Endothelial cell of umbilical vein (primary cell): Measurements from ENCODE around the gene TMEM8B. TPM values are rescaled to one million over a fixed set of nuclear protein-coding genes. Genes with fewer than 3 reads are reported as not detected.

Experiments
- BruUV-seq: library from RNA; stranded (reverse); fragments of 400-500 nt; replicated peaks from 2 replicates; lab custom pipeline; 2021; lab: Mats Ljungman, UMichigan
- CTCF ChIA-PET: fragments of 300-600, 350-600 bp; sonication (Branson Sonifier 250); formaldehyde crosslinking; loops from one replicate; lab custom pipeline; 2021; ENCODE audit warnings: antibody characterized with exemption, inconsistent platforms; lab: Charles Lee
- POLR2A ChIA-PET: fragments of 300-600, 350-600 bp; sonication (Branson Sonifier 250); formaldehyde crosslinking; loops from one replicate; lab custom pipeline; 2021; ENCODE audit warnings: antibody characterized with exemption, inconsistent platforms; lab: Charles Lee
- DNase-seq: peaks from one replicate; pipeline ENCODE4 v3.0.0-alpha.2; 2011; ENCODE audit warnings: low read depth, low spot score
- FAIRE-seq: peaks from 2 replicates; lab custom pipeline; 2011; peaks lifted over from hg19 to GRCh38; lab: Jason Lieb, UNC
- H2AFZ ChIP-seq: 2 replicates; pipeline ENCODE4 v1.6.0; 2012; ENCODE audit warnings: low read depth, low read length, control low read depth, inconsistent platforms
- H3K27ac ChIP-seq: 2 replicates; pipeline ENCODE4 v1.5.1; 2011; ENCODE audit warnings: low read depth, mild to moderate bottlenecking, control low read depth, low read length, moderate library complexity; ENCODE audit not compliant: insufficient read depth
- H3K27me3 ChIP-seq, 2 experiments: 2 replicates each; pipeline versions ENCODE4 v1.6.0 to v1.6.1; 2011; ENCODE audit warnings: low read length in 2 of 2, mixed read lengths in 1 of 2; ENCODE audit not compliant: control insufficient read depth in 2 of 2, insufficient read depth in 2 of 2
- H3K36me3 ChIP-seq, 2 experiments: 2 replicates in 1 of 2; 3 replicates in 1 of 2; pipeline ENCODE4 v1.5.1; 2011; ENCODE audit warnings: low read length in 2 of 2, mild to moderate bottlenecking in 1 of 2, moderate library complexity in 1 of 2; ENCODE audit not compliant: control insufficient read depth in 2 of 2, insufficient read depth in 2 of 2; ENCODE audit errors: extremely low read depth in 1 of 2
- H3K4me1 ChIP-seq: 3 replicates; pipeline ENCODE4 v1.5.1; 2011; ENCODE audit warnings: mild to moderate bottlenecking, low read length; ENCODE audit not compliant: control insufficient read depth, insufficient read depth; ENCODE audit errors: extremely low read depth
- H3K4me2 ChIP-seq: 2 replicates; pipeline ENCODE4 v1.6.1; 2011; ENCODE audit warnings: low read length, control low read depth, mixed read lengths; ENCODE audit not compliant: insufficient read depth
- H3K4me3 ChIP-seq, 3 experiments: fragments of 200-600 bp in 1 of 3; sonication (generic), shearing (Covaris generic) in 1 of 3; replicated peaks in 1 of 3; 2 replicates each; pipeline ENCODE4 v1.5.1; 2011 to 2016; ENCODE audit warnings: control low read depth in 3 of 3, low read length in 3 of 3, mild to moderate bottlenecking in 2 of 3, inconsistent platforms in 1 of 3, low read depth in 1 of 3, moderate library complexity in 1 of 3; ENCODE audit not compliant: insufficient read depth in 1 of 3
- H3K79me2 ChIP-seq: 2 replicates; pipeline ENCODE4 v1.6.0; 2012; ENCODE audit warnings: low read length, inconsistent platforms; ENCODE audit not compliant: control insufficient read depth, insufficient read depth
- H3K9ac ChIP-seq: replicated peaks from 2 replicates; pipeline ENCODE3; 2011; ENCODE audit warnings: low read length, control low read depth; ENCODE audit not compliant: insufficient read depth; ENCODE audit errors: extremely low read depth
- H3K9me1 ChIP-seq: replicated peaks from 3 replicates; pipeline ENCODE4 v1.6.0; 2011; ENCODE audit warnings: mild to moderate bottlenecking, low read length; ENCODE audit not compliant: control insufficient read depth, insufficient read depth; ENCODE audit errors: extremely low read depth
- H3K9me3 ChIP-seq: replicated peaks from 2 replicates; pipeline ENCODE4 v1.5.1; 2012; ENCODE audit warnings: low read length, inconsistent platforms; ENCODE audit not compliant: control insufficient read depth, insufficient read depth
- H4K20me1 ChIP-seq: replicated peaks from 2 replicates; pipeline ENCODE3; 2011; ENCODE audit warnings: mild to moderate bottlenecking, low read length; ENCODE audit not compliant: control insufficient read depth, insufficient read depth; ENCODE audit errors: extremely low read depth
- CTCF ChIP-seq, 2 donors: IDR thresholded peaks; 1 replicate in 1 of 2; 2 replicates in 1 of 2; pipeline ENCODE4 v1.5.1; 2011; ENCODE audit warnings: low read length in 2 of 2, mild to moderate bottlenecking in 2 of 2, moderate library complexity in 2 of 2, control low read depth in 1 of 2, inconsistent platforms in 1 of 2, low read depth in 1 of 2; ENCODE audit not compliant: insufficient read depth in 1 of 2; ENCODE audit errors: extremely low read depth in 1 of 2
- EZH2 ChIP-seq: IDR thresholded peaks from 2 replicates; pipeline ENCODE4 v1.6.1; 2012; ENCODE audit warnings: borderline replicate concordance, low read depth, mild to moderate bottlenecking, moderate library complexity, low read length, inconsistent platforms; ENCODE audit not compliant: severe bottlenecking
- FOS ChIP-seq: IDR thresholded peaks from 2 replicates; pipeline ENCODE4 v1.6.1; 2011; ENCODE audit warnings: mild to moderate bottlenecking, low read length, moderate library complexity, borderline replicate concordance; ENCODE audit not compliant: insufficient read depth
- GATA2 ChIP-seq: IDR thresholded peaks from 2 replicates; pipeline ENCODE4 v1.7.0; 2011; ENCODE audit warnings: low read depth, mild to moderate bottlenecking, moderate library complexity, mixed read lengths, low read length; ENCODE audit not compliant: insufficient read length, insufficient read depth
- JUN ChIP-seq: IDR thresholded peaks from 2 replicates; pipeline ENCODE4 v1.6.1; 2011; ENCODE audit warnings: borderline replicate concordance, low read depth; ENCODE audit not compliant: insufficient read length, insufficient read depth
- MAX ChIP-seq: IDR thresholded peaks from 2 replicates; pipeline ENCODE4 v1.6.1; 2011; ENCODE audit not compliant: insufficient read depth, insufficient read length
- MYC ChIP-seq: IDR thresholded peaks from one replicate; pipeline ENCODE4 v1.6.1; 2011; ENCODE audit warnings: mild to moderate bottlenecking, low read depth, low read length
- POLR2A ChIP-seq: IDR thresholded peaks from 2 replicates; pipeline ENCODE4 v1.6.1; 2012; ENCODE audit warnings: low read depth, mild to moderate bottlenecking, control low read depth, low read length
- POLR2AphosphoS5 ChIP-seq: IDR thresholded peaks from 2 replicates; pipeline ENCODE4 v1.6.1; 2012; ENCODE audit warnings: low read depth, mild to moderate bottlenecking, control low read depth, low read length, moderate library complexity; ENCODE audit not compliant: insufficient read depth
- dilution Hi-C: fragments of 300-500 bp; cut with MboI; formaldehyde crosslinking; loops from one replicate; pipeline ENCODE4 v1.15.0; 2019; ENCODE audit warnings: low sequenced_read_pairs; ENCODE audit not compliant: extremely low pct_ligation_motif_present
- intact Hi-C: fragments of 100-400 bp; cut with micrococcal nuclease; formaldehyde crosslinking; loops from one replicate; pipeline ENCODE4 v1.10.0; 2022
- polyA plus RNA-seq, 4 experiments: library from polyadenylated mRNA; depleted of rRNA in 3 of 4; stranded (reverse) in 3 of 4; unstranded in 1 of 4; fragments of >200 nt; gene quantifications; 2 replicates each; pipeline versions ENCODE4 v1.2.1 to v1.2.3, GENCODE V29; 2011 to 2012; ENCODE audit warnings: missing spikeins in 1 of 4
- total RNA-seq: library from RNA; stranded (reverse); gene quantifications from 2 replicates; pipeline ENCODE4 v1.2.3, GENCODE V29; 2021

The TMEM8B gene
- total and polyA plus RNA-seq, 2 donors (not counting 3 experiments of a cell fraction or from before 2014, with no cell fraction given): 2.5 to 3.6 TPM

- H3K4me1 ChIP-seq: peaks cover 56% of the 10 kb centered on the region
- CTCF ChIA-PET: interaction anchor here (0.6 to 6.0 kb wide), 10 partner anchors 10 to 177 kb away, joined by 3 to 103 read pairs (median 8); no protein-coding TSS in a partner anchor
- POLR2A ChIA-PET: interaction anchor here (0.6 to 1.0 kb wide), 2 partner anchors 11 to 55 kb away, joined by 3 to 6 read pairs; no protein-coding TSS in a partner anchor
- FAIRE-seq (peak; percentile 26), DNase-seq (no peak)
- no peak overlapping the region for H3K4me2 ChIP-seq
- H3K27ac ChIP-seq: peak overlapping the region; percentile 11
- H3K27me3 ChIP-seq: no peaks in the 10 kb centered on the region
- dilution Hi-C loops (no loop called here), intact Hi-C loops (loop anchor here (2.0 to 5.0 kb wide), 3 partner anchors 14 to 248 kb away; partner anchors contain the start of genes CCDC107 and RMRP)
- no peaks in the 10 kb centered on the region for H4K20me1 ChIP-seq
- H3K36me3 ChIP-seq: no peaks in the 10 kb centered on the region
- no peak overlapping the region for H3K4me3 ChIP-seq
- peak overlapping the region; percentile 58 for H2AFZ ChIP-seq
- BruUV-seq: no TSS peak
- H3K79me2 ChIP-seq: peaks cover 15% of the 10 kb centered on the region
- no peak overlapping the region for H3K9ac ChIP-seq
- TF ChIP-seq POLR2A (no peak), FOS (no peak), GATA2 (no peak), POLR2AphosphoS5 (no peak), JUN (no peak), MYC (no peak), MAX (no peak), CTCF (IDR thresholded peaks at IDR 0.05; ENCODE audit: extremely low read depth in 1 of 2, insufficient read depth in 1 of 2, low read depth in 1 of 2, low read length in 2 of 2) (no peak), EZH2 (no peak)
- H3K9me3 ChIP-seq: no peaks in the 10 kb centered on the region
- no peaks in the 10 kb centered on the region for H3K9me1 ChIP-seq
Observed at GRCh38 chr9:35905051-35905781, 76.2 kb downstream of the TMEM8B start.
